Gastrocnemius medialis (tissue), 4 donors: ENCODE data around the gene NFIC. TPM values are rescaled to one million over a fixed set of nuclear protein-coding genes. Genes with fewer than 3 reads are reported as not detected.

Experiments
- ATAC-seq, 2 donors: fragments of 150-250 bp; one replicate each; pipeline ENCODE4 v1.9.1; 2016
- DNase-seq, 2 donors: peaks; one replicate each; pipeline ENCODE4 v3.0.0-alpha.2; 2019
- H3K27ac ChIP-seq, 4 donors: fragments of 200-600 bp; sonication (generic); 1 replicate in 1 of 4; 2 replicates in 3 of 4; pipeline ENCODE4 v1.5.1; 2016 to 2018; ENCODE audit warnings: mild to moderate bottlenecking in 2 of 4, moderate library complexity in 1 of 4
- H3K27me3 ChIP-seq, 3 donors: fragments of 200-600 bp; sonication (generic) in 2 of 3; 1 replicate in 1 of 3; 2 replicates in 2 of 3; pipeline versions ENCODE4 v1.5.1 to v1.6.0; 2016 to 2019; ENCODE audit warnings: mild to moderate bottlenecking in 1 of 3, moderate library complexity in 1 of 3
- H3K36me3 ChIP-seq, 2 donors: fragments of 200-600 bp; sonication (generic) in 1 of 2; one replicate each; pipeline ENCODE4 v1.5.1; 2017 to 2018
- H3K4me1 ChIP-seq, 2 donors: fragments of 200-600 bp; sonication (generic) in 1 of 2; one replicate each; pipeline ENCODE4 v1.5.1; 2016 to 2017; ENCODE audit warnings: mild to moderate bottlenecking in 2 of 2
- H3K4me3 ChIP-seq, 4 donors: fragments of 200-600 bp; sonication (generic) in 3 of 4; 1 replicate in 1 of 4; 2 replicates in 3 of 4; pipeline ENCODE4 v1.5.1; 2016 to 2019; ENCODE audit warnings: mild to moderate bottlenecking in 2 of 4
- H3K9me3 ChIP-seq, 3 donors: fragments of 200-600 bp; sonication (generic) in 2 of 3; 1 replicate in 1 of 3; 2 replicates in 2 of 3; pipeline ENCODE4 v1.5.1; 2016 to 2019
- POLR2A ChIP-seq, 2 donors: fragments of 450-650 bp; IDR thresholded peaks; one replicate each; pipeline ENCODE4 v1.6.1; 2017; ENCODE audit warnings: antibody characterized with exemption in 2 of 2, mild to moderate bottlenecking in 2 of 2, moderate library complexity in 2 of 2
- in situ Hi-C, 4 donors: fragments of 200-750 bp; cut with MboI; loops; one replicate each; pipeline versions ENCODE4 v1.15.0 to v1.8.0; 2017; ENCODE audit warnings: low sequenced_read_pairs in 4 of 4
- intact Hi-C: fragments of 100-400 bp; cut with DNase I; formaldehyde crosslinking; loops from one replicate; pipeline ENCODE4 v1.15.1; 2023; ENCODE audit warnings: low total_unique reads
- total RNA-seq, 4 donors: library from RNA; depleted of rRNA; stranded (reverse); fragments of >200 nt; gene quantifications; one replicate each; pipeline versions ENCODE4 v1.1.0 to v1.2.3, GENCODE V29; 2016
- TF ChIP-seq, protein P1 (sequence below), 5 experiments: fragments of 450-650 bp in 3 of 5; fragments of 200-600 bp in 2 of 5; sonication (generic) in 2 of 5; IDR thresholded peaks in 4 of 5; conservative IDR thresholded peaks in 1 of 5; 1 replicate in 4 of 5; 2 replicates in 1 of 5; pipeline ENCODE4 v1.5.1; 2016 to 2019; ENCODE audit warnings: antibody characterized with exemption in 5 of 5, mild to moderate bottlenecking in 3 of 5, moderate library complexity in 3 of 5

The NFIC gene
- 100 to 1,000 TPM in 3 of 4 donors, 10 to 100 TPM in 1; 90.2 to 403 (median 348) TPM for total RNA-seq

DNA sequence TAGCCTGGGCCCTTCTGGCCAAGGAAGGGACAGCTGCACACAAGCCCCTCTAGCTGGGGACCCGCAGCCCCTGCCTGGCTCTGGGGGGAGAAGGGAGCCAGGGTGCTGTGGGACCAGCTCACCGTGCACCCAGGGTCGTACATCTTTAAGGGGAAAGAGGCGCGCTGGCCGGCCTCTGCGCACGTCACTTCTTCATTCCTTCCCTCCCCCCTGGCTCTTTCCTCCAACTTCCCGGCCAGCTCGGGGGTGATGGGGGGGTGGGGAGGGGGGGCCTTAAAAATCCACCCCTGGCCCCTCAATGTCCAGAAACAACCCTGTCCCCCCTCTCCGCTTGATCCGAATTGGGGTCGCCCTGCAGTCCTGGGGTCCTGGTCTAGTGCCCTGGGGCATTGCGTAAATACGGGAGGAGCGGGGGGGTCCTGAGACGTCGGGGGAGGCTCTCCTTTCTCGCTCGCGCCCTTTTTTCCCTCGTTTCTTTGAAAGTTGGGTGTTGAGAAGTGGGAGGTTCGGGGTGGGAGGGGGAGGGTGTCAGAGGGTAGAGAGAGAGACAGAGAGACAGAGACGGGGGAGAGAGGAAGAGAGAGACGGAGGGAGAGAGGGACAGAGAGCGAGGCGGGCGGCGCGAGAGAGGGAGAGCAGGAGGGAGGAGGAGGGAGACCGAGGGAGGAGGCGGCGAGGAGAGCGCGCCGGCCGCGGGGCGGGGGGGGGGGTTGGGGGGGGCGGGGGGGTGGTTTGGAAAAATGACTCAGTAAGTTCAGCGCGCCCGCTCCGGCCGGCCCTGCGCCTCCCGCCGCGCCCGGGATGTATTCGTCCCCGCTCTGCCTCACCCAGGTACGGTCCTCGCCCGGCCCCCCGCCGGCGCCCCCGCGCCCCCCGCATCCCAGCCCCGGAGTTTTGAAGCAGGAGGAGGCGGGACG lies at the start of gene NFIC:
TSS of gene NFIC (plus strand) at position 748 of the 917 bp plus-strand sequence. CDS start at position 802, 54 bp downstream.
- DNase-seq (peak; percentile 74 to 85), ATAC-seq (peak; percentile 27 to 29)
- Histone ChIP-seq H3K4me3 (peak within 1 kb of the TSS; percentile 87 to 99 (median 96)), H3K36me3 (no peaks in the 10 kb centered on the region), H3K27me3 (no peaks in the 10 kb centered on the region), H3K4me1 (peaks cover 35 to 52% of the 10 kb centered on the region in 2 donors), H3K27ac (peak within 1 kb of the TSS; percentile 98 to 100 (median 98)), H3K9me3 (no peaks in the 10 kb centered on the region)
- intact Hi-C loops, result no loop called here
- in situ Hi-C loops, result no loop called here
- TF ChIP-seq POLR2A (IDR thresholded peaks at IDR 0.05), result peak; percentile 35 to 52
- TF ChIP-seq, protein P1, sequence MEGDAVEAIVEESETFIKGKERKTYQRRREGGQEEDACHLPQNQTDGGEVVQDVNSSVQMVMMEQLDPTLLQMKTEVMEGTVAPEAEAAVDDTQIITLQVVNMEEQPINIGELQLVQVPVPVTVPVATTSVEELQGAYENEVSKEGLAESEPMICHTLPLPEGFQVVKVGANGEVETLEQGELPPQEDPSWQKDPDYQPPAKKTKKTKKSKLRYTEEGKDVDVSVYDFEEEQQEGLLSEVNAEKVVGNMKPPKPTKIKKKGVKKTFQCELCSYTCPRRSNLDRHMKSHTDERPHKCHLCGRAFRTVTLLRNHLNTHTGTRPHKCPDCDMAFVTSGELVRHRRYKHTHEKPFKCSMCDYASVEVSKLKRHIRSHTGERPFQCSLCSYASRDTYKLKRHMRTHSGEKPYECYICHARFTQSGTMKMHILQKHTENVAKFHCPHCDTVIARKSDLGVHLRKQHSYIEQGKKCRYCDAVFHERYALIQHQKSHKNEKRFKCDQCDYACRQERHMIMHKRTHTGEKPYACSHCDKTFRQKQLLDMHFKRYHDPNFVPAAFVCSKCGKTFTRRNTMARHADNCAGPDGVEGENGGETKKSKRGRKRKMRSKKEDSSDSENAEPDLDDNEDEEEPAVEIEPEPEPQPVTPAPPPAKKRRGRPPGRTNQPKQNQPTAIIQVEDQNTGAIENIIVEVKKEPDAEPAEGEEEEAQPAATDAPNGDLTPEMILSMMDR (IDR thresholded peaks at IDR 0.05 in 4 of 5, conservative IDR thresholded peaks at IDR 0.05 in 1 of 5), result no peak

DNA sequence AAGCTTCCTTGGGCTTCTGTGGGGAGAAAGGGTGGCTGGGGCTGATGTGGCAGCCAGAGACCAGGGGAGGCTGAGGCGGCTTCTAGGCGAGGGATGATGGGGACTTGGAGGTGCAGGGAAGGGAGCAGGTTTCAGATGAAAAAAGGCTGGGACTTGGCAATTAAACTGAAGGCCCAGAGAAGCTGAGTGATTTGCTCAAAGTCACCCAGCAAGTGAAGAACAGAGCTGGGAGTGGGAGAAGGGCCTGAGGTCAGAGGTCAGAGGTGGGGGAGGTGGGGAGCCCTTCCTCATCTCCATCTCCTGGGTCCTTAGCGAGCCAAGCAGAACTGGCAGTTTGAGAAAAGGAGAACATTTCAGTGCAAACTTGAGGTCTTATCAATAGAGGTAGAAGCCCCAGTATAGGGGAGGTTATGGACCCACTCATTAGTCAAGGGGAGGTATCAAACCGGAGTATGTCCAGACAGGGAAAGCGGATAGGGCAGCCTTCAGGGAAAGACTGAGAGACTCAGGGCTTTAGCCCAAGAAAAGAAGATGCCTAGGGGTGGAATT lies 49.6 kb upstream of the NFIC start:
- in situ Hi-C loops, result no loop called here
- Histone ChIP-seq H3K9me3 (no peaks in the 10 kb centered on the region), H3K27me3 (peaks cover 46 to 66% (median 62%) of the 10 kb centered on the region in 3 donors), H3K36me3 (no peaks in the 10 kb centered on the region), H3K4me1 (no peaks in the 10 kb centered on the region), H3K27ac (no peak overlapping the region), H3K4me3 (no peak overlapping the region)
- TF ChIP-seq, protein P1 (IDR thresholded peaks at IDR 0.05 in 4 of 5, conservative IDR thresholded peaks at IDR 0.05 in 1 of 5), result no peak
- intact Hi-C loops, result no loop called here
- ATAC-seq (no peak), DNase-seq (no peak)

DNA sequence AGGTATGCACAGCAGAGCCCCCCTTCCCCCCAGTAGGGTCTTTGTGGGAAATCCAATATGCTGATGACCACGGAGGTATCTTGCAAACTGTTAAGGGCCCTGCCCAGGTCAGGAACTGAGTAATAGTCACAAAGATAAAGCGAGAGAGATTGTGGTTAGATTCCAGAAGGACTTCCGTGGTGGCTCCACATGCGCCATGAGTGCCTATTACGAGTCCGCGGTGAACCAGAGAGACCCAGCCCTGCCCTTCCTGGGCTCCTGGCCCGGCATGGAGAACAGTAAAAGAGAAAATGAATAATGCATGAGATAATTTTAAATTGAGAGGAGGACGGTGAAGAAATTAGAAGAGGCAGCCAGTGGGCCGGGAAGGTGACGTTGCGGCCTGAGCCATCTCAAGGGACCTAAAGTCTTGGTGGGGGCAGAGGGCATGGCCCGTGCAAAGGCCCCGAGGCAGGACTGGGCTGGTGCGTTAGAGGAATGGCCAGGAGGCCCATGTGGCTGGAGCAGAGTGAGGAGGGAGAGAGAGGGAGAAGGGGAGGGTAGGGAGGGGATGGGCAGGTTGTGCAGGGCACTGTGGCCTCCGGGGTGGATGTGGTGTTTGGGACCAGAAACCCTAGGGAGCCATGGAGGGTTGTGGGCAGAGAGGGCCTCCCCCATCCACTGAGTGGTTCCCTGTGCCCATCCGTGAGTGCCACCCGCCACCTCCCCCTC lies 46.6 kb upstream of the NFIC start:
- in situ Hi-C loops (loop anchor here in 2 of 4 donors (10.0 kb wide), 1 partner anchor 155 kb away; no protein-coding TSS in a partner anchor), intact Hi-C loops (no loop called here)
- Histone ChIP-seq H3K27me3 (peaks cover 22 to 42% (median 36%) of the 10 kb centered on the region in 3 donors), H3K36me3 (no peaks in the 10 kb centered on the region), H3K4me3 (no peak overlapping the region), H3K9me3 (no peaks in the 10 kb centered on the region), H3K27ac (no peak overlapping the region), H3K4me1 (no peaks in the 10 kb centered on the region)
- TF ChIP-seq POLR2A (IDR thresholded peaks at IDR 0.05), result no peak
- TF ChIP-seq, protein P1 (IDR thresholded peaks at IDR 0.05 in 4 of 5, conservative IDR thresholded peaks at IDR 0.05 in 1 of 5), result no peak
- DNase-seq (no peak), ATAC-seq (no peak)

DNA sequence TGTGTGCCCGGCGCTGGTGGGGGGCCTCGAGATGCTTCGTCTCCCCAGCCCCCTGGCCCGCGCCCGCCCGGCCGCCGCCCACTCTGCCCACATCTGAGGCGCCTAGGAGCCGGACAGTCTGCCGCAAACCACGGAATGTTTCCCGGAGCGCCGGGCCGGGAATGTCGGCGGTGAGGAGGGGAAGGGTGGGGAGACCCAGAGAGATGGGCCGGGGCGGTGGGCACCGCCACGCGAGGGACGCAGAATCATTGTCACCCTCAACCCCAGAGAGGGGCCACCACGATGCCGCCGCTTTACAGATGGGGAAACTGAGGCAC lies 46.1 kb upstream of the NFIC start:
- no peak for DNase-seq
- H3K27me3 ChIP-seq, result peaks cover 22 to 39% (median 34%) of the 10 kb centered on the region in 3 donors

More for the DNA sequence above, 46.1 kb upstream of the NFIC start:
- Histone ChIP-seq H3K27ac (no peak overlapping the region), H3K4me3 (no peak overlapping the region), H3K9me3 (no peaks in the 10 kb centered on the region), H3K36me3 (no peaks in the 10 kb centered on the region), H3K4me1 (no peaks in the 10 kb centered on the region)
- no peak for ATAC-seq
- TF ChIP-seq, protein P1 (IDR thresholded peaks at IDR 0.05 in 4 of 5, conservative IDR thresholded peaks at IDR 0.05 in 1 of 5), result no peak
- TF ChIP-seq POLR2A (IDR thresholded peaks at IDR 0.05), result no peak
- intact Hi-C loops (no loop called here), in situ Hi-C loops (loop anchor here in 2 of 4 donors (10.0 kb wide), 1 partner anchor 154 kb away; no protein-coding TSS in a partner anchor)
